ENCODE data around the gene RUNX2. TPM values are rescaled to one million over a fixed set of nuclear protein-coding genes. Genes with fewer than 3 reads are reported as not detected.

RUNX2 gene
- total and polyA plus RNA-seq, 10 of the 15 experiments (the other 5 are each of a cell fraction or from before 2014, with no cell fraction given), result 0.01 to 0.77 (median 0.15) TPM; not detected in 3

GRCh38 chr6:45563844-45564243 is 235.7 kb downstream of the RUNX2 start (continued):
- TF ChIP-seq ZBTB33 (IDR thresholded peaks at IDR 0.05) (no peak), MYB (IDR thresholded peaks at IDR 0.05; ENCODE audit: borderline replicate concordance, low read depth, low read length) (no peak), SPI1 (IDR thresholded peaks at IDR 0.05; ENCODE audit: borderline replicate concordance, insufficient read depth, low read depth, low read length) (no peak), YY1 (IDR thresholded peaks at IDR 0.05; ENCODE audit: low read depth, low read length) (no peak), NFYB (IDR thresholded peaks at IDR 0.05; ENCODE audit: insufficient read depth, low read depth, low read length) (no peak)
- TF ChIP-seq, protein P1, sequence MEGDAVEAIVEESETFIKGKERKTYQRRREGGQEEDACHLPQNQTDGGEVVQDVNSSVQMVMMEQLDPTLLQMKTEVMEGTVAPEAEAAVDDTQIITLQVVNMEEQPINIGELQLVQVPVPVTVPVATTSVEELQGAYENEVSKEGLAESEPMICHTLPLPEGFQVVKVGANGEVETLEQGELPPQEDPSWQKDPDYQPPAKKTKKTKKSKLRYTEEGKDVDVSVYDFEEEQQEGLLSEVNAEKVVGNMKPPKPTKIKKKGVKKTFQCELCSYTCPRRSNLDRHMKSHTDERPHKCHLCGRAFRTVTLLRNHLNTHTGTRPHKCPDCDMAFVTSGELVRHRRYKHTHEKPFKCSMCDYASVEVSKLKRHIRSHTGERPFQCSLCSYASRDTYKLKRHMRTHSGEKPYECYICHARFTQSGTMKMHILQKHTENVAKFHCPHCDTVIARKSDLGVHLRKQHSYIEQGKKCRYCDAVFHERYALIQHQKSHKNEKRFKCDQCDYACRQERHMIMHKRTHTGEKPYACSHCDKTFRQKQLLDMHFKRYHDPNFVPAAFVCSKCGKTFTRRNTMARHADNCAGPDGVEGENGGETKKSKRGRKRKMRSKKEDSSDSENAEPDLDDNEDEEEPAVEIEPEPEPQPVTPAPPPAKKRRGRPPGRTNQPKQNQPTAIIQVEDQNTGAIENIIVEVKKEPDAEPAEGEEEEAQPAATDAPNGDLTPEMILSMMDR (IDR thresholded peaks at IDR 0.05 in 2 of 3, conservative IDR thresholded peaks at IDR 0.05 in 1 of 3; ENCODE audit: control insufficient read depth in 2 of 3, extremely low read depth in 1 of 3, insufficient read depth in 1 of 3, low read depth in 3 of 3, low read length in 3 of 3), result no peak

DNA sequence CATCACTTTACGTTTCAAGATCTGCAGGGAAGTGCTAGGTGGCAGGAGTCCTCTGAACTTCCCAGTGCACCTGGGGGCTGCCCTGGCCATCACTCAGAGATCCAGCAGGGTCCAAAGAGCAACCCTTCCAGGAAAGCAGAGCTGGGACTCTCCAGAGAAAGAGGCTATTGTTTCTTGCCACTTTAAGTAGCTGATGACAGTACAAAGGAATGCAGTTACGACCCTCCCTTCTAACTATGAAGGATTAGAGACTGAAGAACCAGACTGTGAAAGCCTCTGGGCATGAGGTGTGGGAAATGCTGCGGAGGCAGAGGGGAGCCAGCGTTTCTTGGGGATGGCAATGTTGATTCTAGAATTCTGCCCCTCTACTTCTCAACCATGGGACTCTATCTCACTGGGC is 238.8 kb downstream of the RUNX2 start:
- ChIA-PET POLR2A (no interaction called here), SMC1A (ENCODE audit: uncharacterized antibody, unreplicated experiment) (no interaction called here), RAD21 (ENCODE audit: unreplicated experiment) (no interaction called here), CTCF (no interaction called here)
- Histone ChIP-seq H3K27ac (ENCODE audit: control insufficient read depth, insufficient read depth) (no peak overlapping the region), H3K4me1 (ENCODE audit: control insufficient read depth, insufficient read depth, low read length) (no peaks in the 10 kb centered on the region), H3K9me3 (replicated peaks; ENCODE audit: control insufficient read depth, insufficient read depth, low read length) (no peaks in the 10 kb centered on the region), H3K36me3 (ENCODE audit: control insufficient read depth in 2 of 2, insufficient read depth in 2 of 2, low read length in 1 of 2) (no peaks in the 10 kb centered on the region), H3K79me2 (ENCODE audit: control insufficient read depth, insufficient read depth, low read length) (no peaks in the 10 kb centered on the region), H3K27me3 (replicated peaks in 1 of 2; ENCODE audit: control insufficient read depth in 2 of 2, insufficient read depth in 2 of 2, low read length in 1 of 2) (no peaks in the 10 kb centered on the region; a peak in 2 of 4 replicates), H3K4me3 (no peak overlapping the region), H3K4me2 (ENCODE audit: control insufficient read depth, insufficient read depth) (no peak overlapping the region), H3K9ac (ENCODE audit: control insufficient read depth, insufficient read depth, low read length) (no peak overlapping the region), H4K20me1 (ENCODE audit: control insufficient read depth, insufficient read depth) (no peaks in the 10 kb centered on the region), H2AFZ (ENCODE audit: control insufficient read depth, low read depth, low read length) (no peak overlapping the region)
- 24% methylated on average over 4 of the region's 4 CpGs for WGBS (ENCODE audit: insufficient coverage, insufficient replicate concordance, low lambda C conversion rate, missing lambda C conversion rate)
- DNase-seq (ENCODE audit: low read depth, low spot score), result no peak
- no peak for ATAC-seq
- BruUV-seq (replicated peaks), result no TSS peak
- in situ Hi-C loops (cut with MboI) (no loop called here), intact Hi-C loops (cut with micrococcal nuclease; ENCODE audit: unreplicated experiment) (no loop called here)
- no peak for FAIRE-seq
- TF ChIP-seq POLR2AphosphoS5 (IDR thresholded peaks at IDR 0.05; ENCODE audit: low read length) (no peak), ZNF384 (IDR thresholded peaks at IDR 0.05; ENCODE audit: borderline replicate concordance, low read depth, low read length) (no peak), POU2F2 (IDR thresholded peaks at IDR 0.05; ENCODE audit: borderline replicate concordance, low read depth, low read length) (no peak), NFYB (IDR thresholded peaks at IDR 0.05; ENCODE audit: insufficient read depth, low read depth, low read length) (no peak), BRCA1 (IDR thresholded peaks at IDR 0.05; ENCODE audit: low read depth, low read length) (no peak), ZSCAN29 (IDR thresholded peaks at IDR 0.05) (no peak), GABPA (IDR thresholded peaks at IDR 0.05; ENCODE audit: low read depth) (no peak), WRNIP1 (IDR thresholded peaks at IDR 0.05; ENCODE audit: borderline replicate concordance, low read depth, low read length) (no peak), NFYA (IDR thresholded peaks at IDR 0.05; ENCODE audit: borderline replicate concordance, low read depth, low read length) (no peak), DPF2 (IDR thresholded peaks at IDR 0.05) (no peak), TARDBP (IDR thresholded peaks at IDR 0.05; ENCODE audit: borderline replicate concordance) (no peak), CEBPZ (IDR thresholded peaks at IDR 0.05; ENCODE audit: low read depth, low read length) (no peak), TCF7 (IDR thresholded peaks at IDR 0.05; ENCODE audit: borderline replicate concordance) (no peak)
